CD14-positive monocyte (primary cell): ENCODE data around the gene ANO7. TPM values are rescaled to one million over a fixed set of nuclear protein-coding genes. Genes with fewer than 3 reads are reported as not detected.

ENCODE experiments used
- DNase-seq, 3 donors: peaks; one replicate each; pipeline ENCODE4 v3.0.0-alpha.2; 2011 to 2022
- H2AFZ ChIP-seq: 2 replicates; pipeline ENCODE4 v1.6.0; 2012; ENCODE audit warnings: mild to moderate bottlenecking, low read depth, low read length, inconsistent platforms; ENCODE audit not compliant: insufficient read depth, poor library complexity, severe bottlenecking
- H3K27ac ChIP-seq, 2 donors: 1 replicate in 1 of 2; 2 replicates in 1 of 2; pipeline ENCODE4 v1.5.1; 2012 to 2013; ENCODE audit warnings: low read length in 2 of 2, control low read depth in 1 of 2, inconsistent platforms in 1 of 2, low read depth in 1 of 2, mild to moderate bottlenecking in 1 of 2
- H3K27me3 ChIP-seq, 2 donors: one replicate each; pipeline versions ENCODE4 v1.6.0 to v1.6.1; 2011 to 2013; ENCODE audit warnings: low read length in 2 of 2; ENCODE audit not compliant: control insufficient read depth in 2 of 2, insufficient read depth in 2 of 2
- H3K36me3 ChIP-seq, 2 donors: replicated peaks in 1 of 2; 1 replicate in 1 of 2; 2 replicates in 1 of 2; pipeline versions ENCODE4 v1.5.1 to v1.6.1; 2012 to 2013; ENCODE audit warnings: low read length in 2 of 2, control low read depth in 1 of 2, inconsistent platforms in 1 of 2, mild to moderate bottlenecking in 1 of 2; ENCODE audit not compliant: insufficient read depth in 2 of 2, control insufficient read depth in 1 of 2
- H3K4me1 ChIP-seq, 2 donors: 1 replicate in 1 of 2; 2 replicates in 1 of 2; pipeline versions ENCODE4 v1.5.1 to v1.6.1; 2012 to 2013; ENCODE audit warnings: low read length in 2 of 2, control low read depth in 1 of 2, inconsistent platforms in 1 of 2, mild to moderate bottlenecking in 1 of 2, moderate library complexity in 1 of 2; ENCODE audit not compliant: insufficient read depth in 2 of 2, control insufficient read depth in 1 of 2
- H3K4me2 ChIP-seq: replicated peaks from 2 replicates; pipeline ENCODE3; 2012; ENCODE audit warnings: low read length, moderate library complexity, mild to moderate bottlenecking; ENCODE audit not compliant: poor library complexity, severe bottlenecking; ENCODE audit errors: extremely low read depth
- H3K4me3 ChIP-seq, 3 experiments: fragments of 200-600 bp in 1 of 3; sonication (generic) in 1 of 3; replicated peaks in 1 of 3; 1 replicate in 2 of 3; 2 replicates in 1 of 3; pipeline ENCODE4 v1.5.1; 2011 to 2013; ENCODE audit warnings: low read length in 3 of 3, mild to moderate bottlenecking in 3 of 3, control low read depth in 2 of 3, low read depth in 2 of 3, inconsistent platforms in 1 of 3, moderate library complexity in 1 of 3
- H3K79me2 ChIP-seq: 2 replicates; pipeline ENCODE4 v1.6.0; 2012; ENCODE audit warnings: mild to moderate bottlenecking, control low read depth, inconsistent platforms, low read length, moderate library complexity; ENCODE audit not compliant: insufficient read depth
- H3K9ac ChIP-seq: 2 replicates; pipeline ENCODE4 v1.6.0; 2017; ENCODE audit warnings: low read length, mild to moderate bottlenecking; ENCODE audit not compliant: insufficient read depth, poor library complexity, severe bottlenecking
- H3K9me3 ChIP-seq, 2 donors: replicated peaks in 1 of 2; 1 replicate in 1 of 2; 2 replicates in 1 of 2; pipeline versions ENCODE4 v1.5.1 to v1.6.1; 2012 to 2013; ENCODE audit warnings: low read length in 2 of 2, control low read depth in 1 of 2; ENCODE audit not compliant: control insufficient read depth in 1 of 2, insufficient read depth in 1 of 2
- H4K20me1 ChIP-seq: 2 replicates; pipeline ENCODE4 v1.6.0; 2012; ENCODE audit warnings: mild to moderate bottlenecking, low read length, control low read depth, moderate library complexity; ENCODE audit not compliant: insufficient read depth
- H3K27ac Mint-ChIP-seq, 7 donors: one replicate each; pipeline ENCODE4 v1.8.0; 2020; ENCODE audit warnings: mild to moderate bottlenecking in 7 of 7, mixed read lengths in 7 of 7, moderate library complexity in 6 of 7, inconsistent platforms in 2 of 7
- H3K27me3 Mint-ChIP-seq, 3 donors: one replicate each; pipeline ENCODE4 v1.8.0; 2021 to 2022; ENCODE audit warnings: low read depth in 3 of 3, mild to moderate bottlenecking in 3 of 3, mixed read lengths in 3 of 3, moderate library complexity in 3 of 3, inconsistent platforms in 1 of 3
- H3K36me3 Mint-ChIP-seq, 2 donors: one replicate each; pipeline ENCODE4 v1.8.0; 2020; ENCODE audit warnings: mixed read lengths in 2 of 2, inconsistent platforms in 1 of 2, mild to moderate bottlenecking in 1 of 2
- H3K4me1 Mint-ChIP-seq: one replicate; pipeline ENCODE4 v1.8.0; 2020; ENCODE audit warnings: mild to moderate bottlenecking, mixed read lengths
- H3K4me3 Mint-ChIP-seq, 2 donors: one replicate each; pipeline ENCODE4 v1.8.0; 2020; ENCODE audit warnings: mild to moderate bottlenecking in 2 of 2, mixed read lengths in 2 of 2, moderate library complexity in 1 of 2
- H3K9me3 Mint-ChIP-seq, 7 donors: one replicate each; pipeline ENCODE4 v1.8.0; 2020 to 2022; ENCODE audit warnings: mixed read lengths in 7 of 7, mild to moderate bottlenecking in 6 of 7, moderate library complexity in 6 of 7, inconsistent platforms in 2 of 7
- WGBS: methylation state at CpG from one replicate; pipeline ENCODE4 v1.1.5; 2013; ENCODE audit warnings: missing lambda C conversion rate; ENCODE audit not compliant: insufficient coverage; 5-methylcytosine and 5-hydroxymethylcytosine counted together
- intact Hi-C, 2 donors: fragments of 100-400 bp; cut with micrococcal nuclease; formaldehyde crosslinking; loops; one replicate each; pipeline versions ENCODE4 v1.15.0 to v1.15.1; 2023
- polyA plus RNA-seq, 3 donors: library from polyadenylated mRNA; depleted of rRNA in 1 of 3; unstranded in 2 of 3; stranded (reverse) in 1 of 3; fragments of 300-500 nt in 2 of 3; fragments of >200 nt in 1 of 3; fragmentation: Illumina TruSeq in 2 of 3; gene quantifications; 1 replicate in 2 of 3; 2 replicates in 1 of 3; pipeline ENCODE4 v1.2.3, GENCODE V29; 2012 to 2021
- TF ChIP-seq, protein P1 (sequence below): fragments of 200-600 bp; IDR thresholded peaks from one replicate; pipeline ENCODE4 v1.8.0; 2022; ENCODE audit warnings: antibody characterized with exemption, mild to moderate bottlenecking

Gene ANO7
- polyA plus RNA-seq, 3 donors: 0.03 TPM; not detected in 2

DNA sequence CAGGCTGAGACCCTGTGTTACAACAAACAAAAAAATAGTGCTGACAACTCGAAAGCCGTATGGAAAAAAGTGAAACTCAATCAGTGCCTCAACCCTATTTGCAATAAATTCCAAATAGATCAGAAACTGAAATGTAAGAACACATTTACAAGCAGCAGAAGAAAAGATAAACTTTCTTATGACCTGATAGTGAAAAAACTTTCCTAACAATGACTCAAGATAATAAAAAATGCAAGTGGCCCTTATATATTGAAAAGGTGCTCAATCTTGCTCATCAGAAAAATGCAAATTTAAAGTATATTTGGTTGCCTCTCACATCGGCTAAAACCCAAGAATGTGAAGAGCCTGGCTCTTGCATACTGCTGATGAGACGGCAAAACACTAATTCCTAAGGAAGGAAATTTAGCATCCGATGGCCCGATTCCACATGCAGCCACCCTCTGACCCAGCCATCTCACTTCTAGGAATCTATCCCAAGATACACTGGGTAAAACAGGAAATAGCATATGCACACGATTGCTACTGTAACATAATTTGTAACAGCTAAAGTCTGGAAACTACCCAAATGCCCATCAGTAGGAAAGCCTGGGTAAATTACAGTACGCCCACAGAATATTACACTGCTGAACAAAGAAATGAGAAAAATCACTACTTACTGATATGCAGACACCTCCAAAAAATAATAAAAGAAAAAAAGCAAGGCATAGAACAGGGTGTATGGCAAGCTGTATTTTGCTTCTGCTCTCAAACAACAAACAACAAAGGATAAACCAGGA is 70.2 kb downstream of the ANO7 start:
- TF ChIP-seq, protein P1, sequence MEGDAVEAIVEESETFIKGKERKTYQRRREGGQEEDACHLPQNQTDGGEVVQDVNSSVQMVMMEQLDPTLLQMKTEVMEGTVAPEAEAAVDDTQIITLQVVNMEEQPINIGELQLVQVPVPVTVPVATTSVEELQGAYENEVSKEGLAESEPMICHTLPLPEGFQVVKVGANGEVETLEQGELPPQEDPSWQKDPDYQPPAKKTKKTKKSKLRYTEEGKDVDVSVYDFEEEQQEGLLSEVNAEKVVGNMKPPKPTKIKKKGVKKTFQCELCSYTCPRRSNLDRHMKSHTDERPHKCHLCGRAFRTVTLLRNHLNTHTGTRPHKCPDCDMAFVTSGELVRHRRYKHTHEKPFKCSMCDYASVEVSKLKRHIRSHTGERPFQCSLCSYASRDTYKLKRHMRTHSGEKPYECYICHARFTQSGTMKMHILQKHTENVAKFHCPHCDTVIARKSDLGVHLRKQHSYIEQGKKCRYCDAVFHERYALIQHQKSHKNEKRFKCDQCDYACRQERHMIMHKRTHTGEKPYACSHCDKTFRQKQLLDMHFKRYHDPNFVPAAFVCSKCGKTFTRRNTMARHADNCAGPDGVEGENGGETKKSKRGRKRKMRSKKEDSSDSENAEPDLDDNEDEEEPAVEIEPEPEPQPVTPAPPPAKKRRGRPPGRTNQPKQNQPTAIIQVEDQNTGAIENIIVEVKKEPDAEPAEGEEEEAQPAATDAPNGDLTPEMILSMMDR: no peak
- Histone ChIP-seq H3K9ac (no peak overlapping the region), H3K27me3 (no peaks in the 10 kb centered on the region), H2AFZ (no peak overlapping the region), H3K27ac (no peak overlapping the region), H3K36me3 (peaks cover 93 to 99% of the 10 kb centered on the region in 2 donors), H3K9me3 (no peaks in the 10 kb centered on the region), H3K4me3 (no peak overlapping the region), H3K79me2 (peaks cover 12% of the 10 kb centered on the region), H3K4me2 (no peak overlapping the region), H3K4me1 (no peaks in the 10 kb centered on the region), H4K20me1 (peaks cover 41% of the 10 kb centered on the region)
- H3K9me3 Mint-ChIP-seq: no peaks in the 10 kb centered on the region
- whole genome bisulfite sequencing: 78% methylated on average over 3 of the region's 8 CpGs
- no peak for DNase-seq
- H3K36me3 Mint-ChIP-seq: peaks cover 87 to 97% of the 10 kb centered on the region in 2 donors
- intact Hi-C loops: no loop called here
- no peaks in the 10 kb centered on the region for H3K27me3 Mint-ChIP-seq
- H3K4me3 Mint-ChIP-seq: no peak overlapping the region
- H3K27ac Mint-ChIP-seq: no peak overlapping the region
- H3K4me1 Mint-ChIP-seq: no peaks in the 10 kb centered on the region

DNA sequence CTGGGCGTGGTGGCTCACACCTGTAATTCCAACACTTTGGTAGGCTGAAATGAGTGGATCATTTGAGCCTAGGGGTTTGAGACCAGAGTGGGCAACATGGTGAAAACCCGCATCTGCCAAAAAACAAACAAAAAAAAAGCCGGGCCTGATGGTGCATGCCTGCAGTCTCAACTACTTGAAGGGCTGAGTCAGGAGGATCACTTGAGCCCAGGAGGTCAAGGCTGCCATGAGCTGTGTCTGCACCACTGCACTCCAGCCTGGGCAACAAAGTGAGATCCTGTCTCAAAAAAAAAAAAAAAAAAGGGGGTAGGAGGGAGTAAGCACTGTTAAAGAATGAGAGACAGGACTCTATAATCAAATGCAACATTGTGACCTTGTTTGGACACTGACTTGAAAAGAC is 72.4 kb downstream of the ANO7 start:
- Histone ChIP-seq H3K79me2 (peaks cover 18% of the 10 kb centered on the region), H3K27ac (no peak overlapping the region)
- no peak for DNase-seq

More for the DNA sequence above, 72.4 kb downstream of the ANO7 start:
- H3K27ac Mint-ChIP-seq: peak overlapping the region in 1 of 7 donors; percentile 11
- Histone ChIP-seq H3K9ac (no peak overlapping the region), H3K4me3 (no peak overlapping the region), H3K9me3 (no peaks in the 10 kb centered on the region), H3K27me3 (no peaks in the 10 kb centered on the region), H2AFZ (no peak overlapping the region), H4K20me1 (peaks cover 47% of the 10 kb centered on the region), H3K4me1 (no peaks in the 10 kb centered on the region), H3K4me2 (no peak overlapping the region), H3K36me3 (peaks cover 89 to 99% of the 10 kb centered on the region in 2 donors)
- H3K36me3 Mint-ChIP-seq: peaks cover 81 to 95% of the 10 kb centered on the region in 2 donors
- H3K27me3 Mint-ChIP-seq: no peaks in the 10 kb centered on the region
- no peak overlapping the region for H3K4me3 Mint-ChIP-seq
- peaks cover 0 to 2% (median 0%) of the 10 kb centered on the region in 7 donors for H3K9me3 Mint-ChIP-seq
- intact Hi-C loops: no loop called here
- TF ChIP-seq, protein P1: no peak
- H3K4me1 Mint-ChIP-seq: no peaks in the 10 kb centered on the region
- 100% methylated on average over 2 of the region's 3 CpGs for WGBS
